DMS79 (cell line): Measurements from ENCODE around the gene SORL1.

Source experiments
- DNase-seq: peaks from one replicate; lab custom pipeline; 2025; lab: John Stamatoyannopoulos, UW

SORL1 gene

DNA sequence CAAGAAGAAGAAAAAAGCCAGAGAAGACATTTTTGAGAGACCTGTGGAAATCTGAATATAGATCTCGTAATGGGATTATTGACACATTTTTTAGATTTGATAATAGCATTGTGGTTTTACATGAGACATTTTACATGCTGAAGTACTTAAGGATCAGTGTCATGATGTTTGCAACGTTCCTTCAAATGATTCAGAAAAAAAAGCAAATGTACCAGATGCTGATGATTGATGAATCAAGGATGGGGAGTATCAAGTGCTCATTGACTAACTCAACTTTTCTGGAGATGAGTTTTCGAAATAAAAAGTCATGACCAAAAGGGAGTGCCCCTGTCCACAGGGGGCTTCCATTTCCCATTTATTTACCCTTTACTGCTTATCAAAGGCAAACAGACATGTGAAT lies 207.7 kb downstream of the SORL1 start:
- DNase-seq, result no peak

DNA sequence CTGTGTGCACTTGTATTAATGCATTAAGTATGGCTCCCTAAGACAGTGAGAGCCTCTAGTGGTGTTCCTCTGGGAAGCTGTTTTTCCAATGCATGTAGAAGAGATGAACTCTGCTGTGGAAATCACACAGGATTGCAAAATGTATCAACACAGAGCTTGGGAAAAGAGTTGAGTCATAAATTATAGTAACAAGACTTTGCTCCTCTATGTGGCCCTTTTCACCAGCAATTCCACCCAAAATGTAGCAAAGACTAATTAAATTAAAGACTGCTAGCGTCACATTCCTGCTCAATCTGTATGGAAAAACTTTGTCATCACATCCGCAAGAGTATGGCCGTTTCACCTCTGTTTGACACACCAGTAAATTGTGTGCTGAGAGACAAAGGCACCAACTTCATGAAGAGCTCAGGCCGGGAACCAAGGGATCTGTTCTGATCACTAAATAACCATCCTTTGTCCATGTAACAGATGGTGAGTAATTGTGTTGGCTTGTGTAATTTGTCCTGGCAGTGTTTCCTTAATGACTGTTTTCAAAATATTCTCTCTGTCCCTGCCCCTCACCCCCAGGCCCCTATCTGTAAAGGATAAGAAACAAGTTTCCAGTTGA lies 209.9 kb downstream of the SORL1 start:
- DNase-seq, result no peak

DNA sequence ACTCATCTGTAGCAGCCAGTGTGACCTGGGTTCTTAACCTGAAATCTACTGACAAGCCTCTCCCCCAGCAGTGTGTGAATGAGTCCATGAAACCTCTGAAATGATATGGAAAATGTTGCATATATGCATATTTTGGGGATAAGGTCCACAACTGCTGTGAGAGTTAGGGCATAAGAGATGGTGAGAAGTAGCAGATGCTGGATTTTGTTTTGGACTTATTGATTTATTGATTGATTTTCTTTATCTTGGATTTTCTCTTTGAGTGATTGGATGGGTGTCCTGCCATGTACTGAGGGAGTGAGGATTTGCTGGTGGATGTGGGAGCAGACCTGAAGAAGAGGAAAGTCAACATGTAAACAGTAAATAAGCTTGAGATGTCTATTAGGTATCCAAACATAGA lies 212.0 kb downstream of the SORL1 start:
- DNase-seq, result no peak

DNA sequence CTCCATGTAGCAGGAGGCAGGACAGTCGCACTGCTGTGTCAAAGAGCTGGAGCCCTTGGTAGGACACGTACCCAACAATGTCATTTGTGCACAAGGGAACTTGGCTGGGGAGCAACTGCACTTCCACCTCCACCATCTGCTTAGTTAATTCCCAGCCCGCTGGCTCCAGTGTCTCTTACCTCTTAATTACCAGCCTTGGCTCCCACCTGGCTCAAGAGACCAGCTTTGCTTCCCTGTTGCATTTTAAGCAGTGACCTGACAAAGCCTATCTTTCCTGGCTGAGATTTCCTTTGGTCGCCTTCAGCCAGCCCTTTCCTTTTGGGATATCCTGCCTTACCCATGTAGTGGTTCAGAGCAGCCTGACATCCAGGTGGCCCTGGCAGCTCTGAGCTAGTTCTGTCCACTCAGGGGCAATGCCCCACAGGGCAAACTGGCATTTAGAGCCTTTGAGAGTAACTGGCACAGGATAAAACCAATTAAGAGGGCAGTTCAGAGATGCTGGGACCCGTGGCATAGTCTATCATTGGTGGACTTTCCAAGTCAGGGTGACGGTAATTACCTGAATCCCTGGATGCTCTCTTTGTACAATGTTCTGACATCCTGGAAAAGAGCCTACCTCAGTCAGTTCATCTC lies 213.2 kb downstream of the SORL1 start:
- DNase-seq, result no peak

DNA sequence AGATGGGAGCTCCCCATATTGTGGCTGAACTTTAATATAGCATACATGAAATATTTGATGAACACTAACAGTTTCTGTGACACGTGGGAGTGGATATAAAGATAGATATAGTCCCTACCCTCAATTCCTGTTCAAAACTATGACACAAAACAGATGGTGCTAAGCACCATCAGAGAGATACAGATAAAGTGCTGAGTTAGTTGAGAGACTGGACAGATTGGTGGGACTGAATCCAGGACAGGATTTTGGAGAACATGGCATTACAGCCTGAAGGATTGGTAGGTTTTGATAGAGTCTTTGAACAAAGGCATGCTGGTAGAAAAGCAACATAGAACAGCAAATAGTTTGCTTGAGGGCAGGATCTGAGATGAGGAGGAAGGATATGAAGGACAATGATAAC lies 215.7 kb downstream of the SORL1 start:
- DNase-seq, result no peak

GRCh38 chr11:121669422-121669821 lies 217.3 kb downstream of the SORL1 start:
- DNase-seq, result no peak

GRCh38 chr11:121670266-121670665 lies 218.2 kb downstream of the SORL1 start:
- DNase-seq, result no peak

DNA sequence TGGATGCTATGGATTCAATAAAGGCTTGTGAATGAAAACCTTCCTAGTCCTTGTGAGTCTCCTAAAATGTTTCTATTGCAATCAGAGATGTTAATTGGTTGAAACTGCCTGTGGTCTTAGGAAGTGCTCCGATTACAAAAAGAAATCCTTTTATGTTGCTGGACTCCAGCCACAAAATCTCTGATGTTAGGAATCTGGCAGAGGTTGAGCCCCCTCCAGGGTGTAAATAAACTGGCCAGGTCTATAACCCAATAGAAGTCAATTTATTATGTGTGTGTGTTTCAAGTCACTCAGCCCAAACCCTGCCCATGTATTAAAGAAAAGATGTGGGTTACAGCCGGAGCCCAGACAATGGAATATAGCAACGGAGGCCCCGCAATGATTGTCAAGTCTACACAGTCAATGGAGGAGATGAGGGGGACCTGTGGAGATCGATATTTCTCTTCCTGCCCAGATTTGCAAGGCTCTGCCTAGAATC lies 218.7 kb downstream of the SORL1 start:
- peak; percentile 76 for DNase-seq

- DNase-seq, result peak; percentile 74
These were observed 219.4 kb downstream of the SORL1 start for GRCh38 chr11:121671283-121672168.

GRCh38 chr11:121672630-121673487 lies 220.7 kb downstream of the SORL1 start:
- no peak for DNase-seq

- no peak for DNase-seq
These were observed 229.6 kb downstream of the SORL1 start for GRCh38 chr11:121681550-121682268.
